Cardiac muscle cell (in vitro differentiated cells and primary cell): ENCODE results near the gene LAMB4. TPM values are rescaled to one million over a fixed set of nuclear protein-coding genes. Genes with fewer than 3 reads are reported as not detected.

Experiments
- DNase-seq, 2 donors: peaks; one replicate each; pipeline versions ENCODE4 v3.0.0 to v3.0.0-alpha.2; 2010 to 2017; ENCODE audit warnings: low read depth in 1 of 2, low spot score in 1 of 2
- H3K27ac ChIP-seq: fragments of 200-600 bp; sonication (generic); 2 replicates; pipeline ENCODE4 v1.5.1; 2016
- H3K27me3 ChIP-seq: fragments of 200-600 bp; sonication (generic); 2 replicates; pipeline ENCODE4 v1.6.0; 2016; ENCODE audit warnings: control low read depth
- H3K36me3 ChIP-seq: fragments of 200-600 bp; sonication (generic); 2 replicates; pipeline ENCODE4 v1.5.1; 2016; ENCODE audit warnings: control low read depth
- H3K4me1 ChIP-seq: fragments of 200-600 bp; sonication (generic); 2 replicates; pipeline ENCODE4 v1.8.1; 2017; ENCODE audit warnings: low read depth, mild to moderate bottlenecking, mixed run types
- H3K4me3 ChIP-seq: fragments of 200-600 bp; sonication (generic); 2 replicates; pipeline ENCODE4 v1.5.1; 2016; ENCODE audit warnings: mild to moderate bottlenecking
- H3K9me3 ChIP-seq: fragments of 200-600 bp; sonication (generic); 2 replicates; pipeline ENCODE4 v1.5.1; 2017; ENCODE audit warnings: low read depth, mild to moderate bottlenecking, control low read depth
- polyA plus RNA-seq: library from polyadenylated mRNA; unstranded; fragments of >200 nt; fragmentation: Nextera tagmentation; extraction: Ambion mirVana; gene quantifications from 2 replicates; pipeline ENCODE4 v1.2.1, GENCODE V29; 2016
- total RNA-seq: library from RNA; depleted of rRNA; stranded (reverse); fragments of >200 nt; gene quantifications from 2 replicates; pipeline ENCODE4 v1.2.3, GENCODE V29; 2016
- TF ChIP-seq, protein P1 (sequence below): IDR thresholded peaks from 2 replicates; pipeline ENCODE4 v1.5.1; 2012; ENCODE audit warnings: low read depth, mild to moderate bottlenecking, low read length

The LAMB4 gene
- total and polyA plus RNA-seq, 2 experiments from 2014 or later = not detected

DNA sequence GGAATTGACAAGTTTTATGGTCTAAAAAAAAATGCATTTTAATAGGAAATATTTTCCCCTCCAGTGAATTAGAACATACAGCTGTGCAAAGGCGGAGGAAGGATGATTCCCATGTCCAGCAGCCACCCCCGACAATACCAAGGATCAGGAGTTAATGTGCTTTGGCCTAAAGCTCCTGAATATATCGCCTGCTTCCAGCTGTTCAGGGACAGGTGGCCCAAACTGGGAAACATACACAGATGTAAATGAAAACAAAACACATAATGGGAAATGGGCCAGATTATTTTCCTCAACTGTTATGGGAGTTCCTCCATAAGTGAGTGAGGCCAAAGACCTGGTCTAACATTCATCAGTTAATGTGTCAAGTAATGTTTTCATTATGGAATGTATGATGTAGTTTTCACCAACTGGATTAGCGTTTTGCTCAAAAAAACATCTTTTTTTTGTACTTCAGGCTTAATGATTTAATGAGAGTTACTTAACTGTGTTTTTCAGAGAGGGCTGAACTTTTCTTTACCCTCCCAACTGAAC, 72.1 kb downstream of the LAMB4 start:
- no peak for DNase-seq
- TF ChIP-seq, protein P1, sequence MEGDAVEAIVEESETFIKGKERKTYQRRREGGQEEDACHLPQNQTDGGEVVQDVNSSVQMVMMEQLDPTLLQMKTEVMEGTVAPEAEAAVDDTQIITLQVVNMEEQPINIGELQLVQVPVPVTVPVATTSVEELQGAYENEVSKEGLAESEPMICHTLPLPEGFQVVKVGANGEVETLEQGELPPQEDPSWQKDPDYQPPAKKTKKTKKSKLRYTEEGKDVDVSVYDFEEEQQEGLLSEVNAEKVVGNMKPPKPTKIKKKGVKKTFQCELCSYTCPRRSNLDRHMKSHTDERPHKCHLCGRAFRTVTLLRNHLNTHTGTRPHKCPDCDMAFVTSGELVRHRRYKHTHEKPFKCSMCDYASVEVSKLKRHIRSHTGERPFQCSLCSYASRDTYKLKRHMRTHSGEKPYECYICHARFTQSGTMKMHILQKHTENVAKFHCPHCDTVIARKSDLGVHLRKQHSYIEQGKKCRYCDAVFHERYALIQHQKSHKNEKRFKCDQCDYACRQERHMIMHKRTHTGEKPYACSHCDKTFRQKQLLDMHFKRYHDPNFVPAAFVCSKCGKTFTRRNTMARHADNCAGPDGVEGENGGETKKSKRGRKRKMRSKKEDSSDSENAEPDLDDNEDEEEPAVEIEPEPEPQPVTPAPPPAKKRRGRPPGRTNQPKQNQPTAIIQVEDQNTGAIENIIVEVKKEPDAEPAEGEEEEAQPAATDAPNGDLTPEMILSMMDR = no peak
- peaks cover 11% of the 10 kb centered on the region for H3K4me1 ChIP-seq
- no peak overlapping the region for H3K27ac ChIP-seq
- no peak overlapping the region for H3K4me3 ChIP-seq
- no peaks in the 10 kb centered on the region for H3K9me3 ChIP-seq
- no peaks in the 10 kb centered on the region for H3K27me3 ChIP-seq
- H3K36me3 ChIP-seq = no peaks in the 10 kb centered on the region

DNA sequence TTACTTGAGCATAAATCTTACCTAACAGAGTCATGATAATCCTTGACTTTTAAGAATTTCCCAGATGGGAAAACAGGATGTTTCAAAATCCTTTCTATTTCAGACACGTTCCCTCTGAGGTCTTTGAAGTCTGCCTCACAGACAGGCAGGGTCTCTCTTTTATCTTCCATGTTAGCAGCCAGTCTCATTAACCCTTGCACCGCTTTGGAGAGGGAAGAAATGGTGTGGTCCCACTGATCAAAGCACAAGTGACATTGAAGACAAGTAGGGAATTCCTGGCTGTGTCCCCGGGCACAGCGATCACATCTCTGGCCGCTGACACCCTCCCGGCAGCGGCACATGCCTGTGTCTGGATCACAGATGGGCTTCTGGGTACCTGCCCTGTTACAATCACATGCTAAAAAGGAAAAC, 74.5 kb downstream of the LAMB4 start:
- H3K27ac ChIP-seq = no peak overlapping the region
- TF ChIP-seq, protein P1 = no peak

DNA sequence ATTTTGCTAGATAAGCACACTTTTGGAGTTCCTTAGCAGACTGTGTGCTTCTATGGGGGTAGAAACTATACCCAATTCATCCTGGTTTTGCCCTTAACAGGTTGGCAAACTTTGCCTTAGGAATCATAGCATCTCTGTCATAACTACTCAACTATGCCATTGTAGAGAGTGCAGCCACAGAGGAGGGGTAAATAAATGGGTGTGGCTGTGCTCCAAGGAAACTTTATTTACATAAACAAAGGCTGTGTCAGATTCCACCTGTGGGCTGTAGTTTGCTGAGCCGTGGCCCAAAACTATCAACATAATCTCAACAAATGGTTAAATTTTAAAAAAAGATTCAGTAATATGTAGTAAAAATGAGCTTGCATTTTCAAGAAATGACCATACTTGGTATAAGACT, 75.6 kb downstream of the LAMB4 start:
- H3K27ac ChIP-seq = no peak overlapping the region
- TF ChIP-seq, protein P1 = no peak
- H3K9me3 ChIP-seq = no peaks in the 10 kb centered on the region
- H3K27me3 ChIP-seq = no peaks in the 10 kb centered on the region
- H3K4me1 ChIP-seq = peaks cover 6% of the 10 kb centered on the region
- no peaks in the 10 kb centered on the region for H3K36me3 ChIP-seq
- H3K4me3 ChIP-seq = no peak overlapping the region
- DNase-seq = no peak

More for the DNA sequence above, 74.5 kb downstream of the LAMB4 start:
- H3K9me3 ChIP-seq = no peaks in the 10 kb centered on the region
- DNase-seq = no peak
- peaks cover 6% of the 10 kb centered on the region for H3K4me1 ChIP-seq
- no peaks in the 10 kb centered on the region for H3K36me3 ChIP-seq
- no peaks in the 10 kb centered on the region for H3K27me3 ChIP-seq
- no peak overlapping the region for H3K4me3 ChIP-seq

DNA sequence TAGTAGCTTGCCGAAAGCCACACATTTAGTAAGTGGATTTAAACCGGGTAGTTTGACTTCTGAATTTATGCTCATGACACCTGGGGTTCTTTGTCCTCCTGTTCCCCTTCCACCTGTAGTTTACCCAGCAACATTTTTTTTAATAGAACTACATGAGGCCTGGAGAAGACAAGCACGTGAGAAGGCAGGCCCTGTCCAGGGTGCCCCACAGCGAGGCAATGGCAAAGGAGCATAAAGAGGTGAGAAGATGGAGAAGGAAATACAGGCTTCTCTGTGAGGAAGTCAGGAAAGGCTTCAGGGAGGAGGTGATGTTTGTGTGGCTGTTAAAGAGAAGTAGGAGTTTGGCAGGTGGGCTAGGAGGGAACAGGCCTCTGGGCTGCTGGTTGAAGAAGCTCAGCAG, 76.9 kb downstream of the LAMB4 start:
- no peak overlapping the region for H3K4me3 ChIP-seq
- H3K36me3 ChIP-seq = no peaks in the 10 kb centered on the region
- TF ChIP-seq, protein P1 = no peak
- peaks cover 6% of the 10 kb centered on the region for H3K4me1 ChIP-seq
- no peaks in the 10 kb centered on the region for H3K9me3 ChIP-seq
- DNase-seq = no peak
- H3K27ac ChIP-seq = no peak overlapping the region
- H3K27me3 ChIP-seq = no peaks in the 10 kb centered on the region

DNA sequence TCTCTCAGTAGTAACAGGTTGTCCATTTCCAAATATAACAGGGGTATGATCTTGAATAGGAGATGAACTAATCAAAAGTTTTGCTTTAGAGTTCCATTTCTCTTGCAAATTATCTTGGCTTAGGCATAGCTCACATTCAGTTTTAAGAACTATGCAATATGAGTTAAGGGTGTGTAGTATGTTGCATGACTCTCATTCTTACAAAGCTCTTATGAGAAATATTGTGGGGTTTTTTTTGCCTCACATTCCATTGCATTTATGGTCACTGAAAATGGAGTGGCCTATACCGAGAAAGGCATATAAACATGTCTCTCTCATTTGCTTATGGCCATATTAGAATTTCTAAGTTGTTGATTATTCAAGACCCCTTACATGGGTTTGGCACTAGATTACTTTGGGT, 78.7 kb downstream of the LAMB4 start:
- Histone ChIP-seq H3K4me1 (peaks cover 6% of the 10 kb centered on the region), H3K36me3 (no peaks in the 10 kb centered on the region), H3K9me3 (no peaks in the 10 kb centered on the region), H3K27ac (no peak overlapping the region), H3K27me3 (no peaks in the 10 kb centered on the region), H3K4me3 (no peak overlapping the region)
- DNase-seq = no peak
- TF ChIP-seq, protein P1 = no peak

DNA sequence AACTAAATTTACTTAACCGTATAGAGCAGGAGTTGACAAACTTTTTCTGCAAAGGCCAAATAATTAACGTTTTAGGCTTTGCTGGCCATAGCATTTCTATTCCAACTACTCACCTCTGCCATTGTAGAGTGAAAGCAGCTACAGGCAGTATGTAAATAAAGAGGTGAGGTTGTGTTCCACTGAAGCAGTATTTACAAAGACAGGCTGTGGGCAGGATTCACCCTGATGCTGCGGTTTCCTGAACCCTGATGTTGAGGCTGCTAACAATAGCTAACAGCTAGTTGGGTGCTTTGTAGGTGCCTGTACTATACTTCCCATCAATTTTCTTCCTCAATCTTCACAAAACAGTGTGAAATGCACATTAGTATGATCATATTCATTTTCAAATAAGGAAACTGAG, 80.2 kb downstream of the LAMB4 start:
- Histone ChIP-seq H3K9me3 (no peaks in the 10 kb centered on the region), H3K27ac (no peak overlapping the region), H3K36me3 (no peaks in the 10 kb centered on the region), H3K27me3 (no peaks in the 10 kb centered on the region), H3K4me1 (peaks cover 8% of the 10 kb centered on the region), H3K4me3 (no peak overlapping the region)
- DNase-seq = no peak
- TF ChIP-seq, protein P1 = no peak
